ENCODE data around the gene LRRC4C.

LRRC4C gene

GRCh38 chr11:41245704-41246398, 213.6 kb downstream of the LRRC4C start:
- DNase-seq: no peak

- DNase-seq: no peak
These were observed 214.3 kb downstream of the LRRC4C start for GRCh38 chr11:41245184-41245583.

- no peak for DNase-seq
These were observed 222.1 kb downstream of the LRRC4C start for GRCh38 chr11:41237382-41237781.

DNA sequence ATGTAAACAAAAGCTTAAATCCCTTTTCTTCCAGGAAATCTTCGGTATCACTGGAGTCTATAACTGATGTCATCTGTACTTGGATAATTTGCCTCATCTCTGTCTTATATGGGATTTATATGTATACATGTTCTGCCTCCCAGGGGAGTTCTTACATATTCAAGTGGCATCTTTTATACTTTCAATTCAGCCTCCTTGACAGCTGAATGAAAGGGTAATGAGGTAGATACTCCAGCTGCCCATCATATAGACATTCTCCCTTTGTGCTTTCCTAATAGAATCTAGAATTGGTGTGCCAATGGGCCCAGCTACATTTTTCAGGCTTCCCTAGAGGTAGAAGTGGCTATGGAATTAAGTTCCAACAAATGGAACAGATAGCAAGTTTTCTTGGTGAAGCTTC, 223.8 kb downstream of the LRRC4C start:
- no peak for DNase-seq

GRCh38 chr11:41225856-41226633, 233.4 kb downstream of the LRRC4C start:
- DNase-seq: no peak

GRCh38 chr11:41222236-41222635, 237.2 kb downstream of the LRRC4C start:
- DNase-seq: no peak

- DNase-seq: no peak
These were observed 253.1 kb downstream of the LRRC4C start for GRCh38 chr11:41206388-41206787.

DNA sequence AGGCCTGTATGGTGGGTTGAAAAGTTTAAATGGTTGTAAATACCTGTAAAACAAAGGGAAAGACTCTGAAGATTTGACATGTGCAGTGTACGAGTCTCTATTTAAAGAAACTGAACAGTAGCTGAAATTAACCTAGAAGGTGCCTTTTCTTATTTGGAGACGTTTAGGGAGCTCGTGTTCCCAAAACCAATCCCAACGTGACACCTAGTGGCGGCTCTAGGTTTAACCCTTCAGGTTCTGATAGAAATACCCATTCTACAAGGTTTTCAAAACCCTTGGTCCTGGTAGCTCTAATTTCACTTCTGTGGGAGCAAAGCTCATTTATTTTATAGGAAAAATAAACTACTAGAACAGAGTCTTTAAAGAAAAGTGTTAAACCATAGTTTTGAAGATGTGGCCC, 258.3 kb downstream of the LRRC4C start:
- peak; percentile 35 for DNase-seq

DNA sequence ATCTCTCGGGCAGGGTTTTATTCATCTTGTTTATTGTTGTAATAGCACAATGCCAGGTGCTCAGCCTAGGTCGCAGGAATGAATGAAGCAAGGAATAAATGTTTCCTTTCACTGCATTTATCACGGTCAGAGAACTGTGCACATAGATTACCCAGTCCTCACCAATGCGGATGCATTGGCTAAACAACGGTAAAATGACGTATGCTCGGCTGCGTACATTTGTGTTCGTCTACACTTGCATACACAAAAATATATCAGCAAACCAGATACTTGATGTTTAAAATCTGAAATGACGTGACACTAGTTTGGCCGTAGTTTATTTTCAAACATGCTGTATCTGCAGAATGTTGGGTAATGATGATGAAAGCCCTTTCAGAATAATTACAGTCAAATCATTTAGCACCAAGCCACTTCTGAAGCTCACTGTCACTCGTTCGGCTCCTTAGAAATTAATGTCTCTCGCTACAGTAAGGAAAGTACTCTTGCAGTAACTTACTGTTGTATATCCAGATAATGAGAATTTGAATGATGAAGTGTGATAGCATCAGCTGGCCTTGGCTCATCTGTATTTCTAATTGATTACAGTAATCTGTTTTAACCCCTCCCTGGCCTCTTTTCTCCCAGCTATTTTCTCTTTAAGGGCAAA, 268.9 kb downstream of the LRRC4C start:
- DNase-seq: peak; percentile 17

DNA sequence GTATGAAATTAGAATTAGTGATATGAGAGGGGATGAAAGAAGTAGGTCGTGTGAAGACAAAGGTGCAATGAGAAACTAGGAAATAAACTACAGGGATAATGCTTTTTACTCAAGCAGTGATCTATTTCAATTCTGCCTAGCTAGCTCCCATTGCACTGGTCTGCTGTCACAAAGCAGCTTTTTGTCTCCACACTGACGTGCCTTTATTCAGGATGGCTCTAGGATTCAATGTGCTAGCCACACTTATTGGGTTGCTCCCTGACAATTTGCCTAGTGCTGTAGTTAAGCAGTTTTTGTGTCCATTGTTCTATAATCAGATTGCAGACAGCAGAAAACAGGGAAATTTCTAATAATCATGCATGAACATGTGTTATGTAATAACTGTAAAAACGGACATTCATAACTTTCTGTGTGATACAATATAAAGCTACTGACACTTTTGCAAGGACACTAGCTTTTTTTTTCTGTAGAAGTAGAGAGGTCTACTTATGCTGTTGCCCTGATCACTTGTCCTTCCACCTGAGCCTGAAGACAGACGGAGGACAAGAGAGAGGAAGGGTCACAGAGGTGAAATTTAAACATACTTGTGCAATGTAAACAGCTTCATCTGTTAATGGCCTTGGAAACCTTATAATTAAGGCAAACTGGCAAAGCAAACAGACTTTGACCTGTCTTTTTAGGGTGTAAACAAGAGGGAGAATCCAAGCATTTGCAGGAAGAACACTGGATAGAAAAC, 269.6 kb downstream of the LRRC4C start:
- DNase-seq: no peak

- DNase-seq: no peak
These were observed 281.7 kb downstream of the LRRC4C start for GRCh38 chr11:41177791-41178190.

DNA sequence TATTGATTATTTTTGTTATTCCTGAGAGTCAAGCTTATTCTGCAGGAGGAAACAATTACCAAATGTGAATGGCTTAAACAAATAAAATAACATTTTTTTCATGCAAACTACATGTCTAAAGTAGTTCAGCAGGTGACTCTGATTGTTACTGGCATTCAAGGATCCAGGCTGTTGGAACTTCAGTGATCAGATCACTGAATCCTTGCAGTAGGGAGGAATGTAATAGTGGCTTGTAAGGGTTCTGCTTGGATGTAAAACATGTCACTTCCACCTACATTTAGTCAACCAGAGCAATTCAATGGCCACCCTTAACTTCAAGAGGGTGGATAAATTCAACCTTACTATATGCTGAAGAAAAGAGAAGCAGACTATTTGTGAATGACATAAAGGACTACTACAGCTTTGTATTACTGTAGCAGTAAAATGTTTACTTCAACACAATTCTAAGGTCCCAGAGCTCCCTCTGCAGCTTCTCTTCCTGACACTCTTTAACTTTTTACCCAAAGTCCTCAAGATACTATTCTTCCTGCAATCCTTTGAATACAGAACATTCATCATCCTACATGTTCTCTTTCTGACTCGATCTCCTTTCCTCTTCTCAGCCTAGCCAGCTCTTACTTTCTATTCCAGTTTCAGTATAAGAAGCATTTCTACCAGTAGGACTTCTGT, 284.0 kb downstream of the LRRC4C start:
- DNase-seq: no peak

DNA sequence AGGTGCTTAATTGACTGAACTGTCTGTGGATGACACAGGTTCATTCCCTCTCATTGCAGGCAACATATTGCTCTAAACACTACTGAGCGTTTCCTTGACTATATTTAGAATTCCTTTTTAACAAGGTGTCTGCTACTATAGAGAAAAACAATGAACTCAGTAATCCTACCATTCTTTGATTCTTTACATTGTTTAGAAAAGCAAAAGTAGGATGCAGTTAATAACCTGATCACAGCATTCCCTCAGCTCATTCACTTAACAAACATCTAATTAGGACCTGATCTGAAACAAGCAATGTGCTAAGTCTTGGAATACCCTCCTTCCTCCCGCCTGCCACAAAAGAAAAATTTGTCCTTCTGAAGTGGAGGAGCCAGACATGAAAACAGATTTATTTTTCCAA, 313.1 kb downstream of the LRRC4C start:
- no peak for DNase-seq

GRCh38 chr11:41145420-41145819, 314.0 kb downstream of the LRRC4C start:
- no peak for DNase-seq

DNA sequence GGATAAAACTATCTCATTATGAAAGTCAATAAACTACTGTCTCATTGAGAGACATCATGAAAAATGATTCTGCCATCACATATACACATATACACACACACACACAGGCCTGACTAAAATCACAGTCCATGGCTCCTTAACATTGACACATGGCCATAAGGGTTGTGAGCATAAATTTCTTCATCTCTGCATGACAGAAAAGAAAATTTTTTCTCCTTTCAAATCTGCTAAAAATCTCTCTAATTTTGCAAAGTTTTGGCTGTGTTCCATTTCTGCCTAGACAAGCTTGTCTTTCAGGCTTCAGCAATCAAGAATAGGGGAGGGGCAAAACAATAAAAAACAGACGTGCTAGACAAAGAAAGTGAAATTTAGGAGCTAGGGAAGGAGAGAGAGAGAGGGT, 324.5 kb downstream of the LRRC4C start:
- no peak for DNase-seq

GRCh38 chr11:41133023-41133422, 326.4 kb downstream of the LRRC4C start:
- DNase-seq: no peak

DNA sequence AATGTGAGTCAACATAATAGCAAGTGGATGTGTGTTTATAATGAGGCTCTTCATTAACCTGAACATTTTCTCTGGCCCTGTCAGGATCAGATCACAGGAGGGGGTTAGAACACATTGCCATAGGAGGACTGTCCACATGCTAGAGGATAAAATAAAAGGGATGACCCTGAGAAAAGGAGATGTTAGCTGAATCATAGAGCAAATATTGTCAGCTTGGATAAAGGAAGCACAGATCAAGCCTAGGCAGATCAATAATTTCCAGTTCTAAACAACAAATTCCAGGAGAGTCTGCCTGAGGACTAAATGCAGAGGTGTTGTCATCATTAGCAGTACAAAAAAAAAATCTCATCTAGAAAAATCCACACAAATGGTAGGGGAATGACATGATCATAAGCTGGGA, 337.9 kb downstream of the LRRC4C start:
- DNase-seq: no peak

GRCh38 chr11:41119484-41119883, 340.0 kb downstream of the LRRC4C start:
- no peak for DNase-seq

DNA sequence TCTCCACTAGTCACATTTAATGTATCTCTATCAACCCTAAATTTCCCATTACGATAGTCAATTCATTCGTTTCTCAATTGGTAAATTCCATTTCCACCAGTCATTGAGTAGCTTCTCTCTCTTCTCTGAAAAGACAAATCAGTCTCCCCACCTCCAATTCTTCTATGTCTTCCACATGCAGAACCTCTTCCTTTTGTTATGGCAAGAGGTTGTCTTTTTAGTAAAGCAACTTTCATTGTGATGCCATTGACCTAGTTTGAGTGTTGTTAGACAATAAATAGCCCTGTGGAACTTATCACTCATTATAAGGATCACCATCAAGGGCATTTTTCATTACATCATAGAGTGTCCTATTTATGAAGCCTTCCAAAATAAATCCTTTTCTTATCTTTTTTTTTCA, 340.9 kb downstream of the LRRC4C start:
- DNase-seq: no peak

DNA sequence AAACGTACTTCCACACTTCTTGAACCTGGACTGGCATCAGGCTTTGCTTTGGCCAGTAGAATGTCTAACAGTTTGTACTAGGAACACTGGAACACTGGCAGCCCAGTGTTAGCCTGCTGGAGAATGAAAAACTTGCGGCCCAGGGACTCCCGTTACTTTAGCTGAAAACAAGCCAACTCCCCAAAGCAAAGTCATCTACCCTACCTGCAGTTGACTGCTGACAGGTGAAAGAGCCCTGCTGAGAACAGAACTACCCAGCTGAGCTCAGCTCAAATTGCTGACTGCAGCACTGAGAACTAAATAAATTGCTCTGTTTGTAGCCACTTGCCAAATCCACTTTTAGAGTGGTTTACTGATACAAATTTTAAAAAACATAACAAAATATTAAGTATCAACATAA, 342.5 kb downstream of the LRRC4C start:
- DNase-seq: no peak

DNA sequence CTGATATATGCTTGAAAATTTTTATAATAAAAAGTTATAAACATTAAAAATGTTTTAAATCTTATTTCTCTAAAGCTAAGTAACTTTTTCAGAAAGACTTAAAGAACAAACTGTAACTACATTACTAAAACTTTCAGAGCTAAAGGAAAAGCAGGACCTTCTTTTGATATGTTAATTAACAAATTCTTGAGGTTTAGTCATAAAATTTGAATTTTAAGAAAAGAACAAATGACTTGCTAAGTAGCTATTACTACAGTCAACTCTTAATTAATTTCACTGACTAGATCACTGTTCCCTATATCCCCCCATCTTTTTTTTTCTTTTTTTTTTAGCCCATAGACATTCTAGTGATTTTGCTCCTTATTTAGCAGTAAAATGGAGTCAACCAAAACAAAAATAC, 344.4 kb downstream of the LRRC4C start:
- no peak for DNase-seq

GRCh38 chr11:41113160-41113559, 346.3 kb downstream of the LRRC4C start:
- no peak for DNase-seq

GRCh38 chr11:41110527-41110926, 348.9 kb downstream of the LRRC4C start:
- no peak for DNase-seq

Data from NCI-H510A treated with DMSO at 0.1 percent for 48 hours (cell line).